H9 (cell line): Measurements from ENCODE around the gene ERCC5. TPM values are rescaled to one million over a fixed set of nuclear protein-coding genes. Genes with fewer than 3 reads are reported as not detected.

Source experiments
- DNase-seq: peaks from one replicate; pipeline ENCODE4 v3.0.0-alpha.2; 2017
- H2AFZ ChIP-seq: one replicate; pipeline ENCODE4 v1.6.1; 2013; ENCODE audit warnings: mild to moderate bottlenecking, low read length, control low read depth, moderate library complexity
- H2AK5ac ChIP-seq: 2 replicates; pipeline ENCODE4 v1.6.1; 2013; ENCODE audit warnings: low read length, control low read depth, mixed read lengths; ENCODE audit not compliant: insufficient read length
- H2BK120ac ChIP-seq: one replicate; pipeline ENCODE4 v1.6.1; 2013; ENCODE audit warnings: low read depth, mild to moderate bottlenecking, low read length, control low read depth, inconsistent platforms; ENCODE audit not compliant: poor library complexity, severe bottlenecking
- H2BK12ac ChIP-seq: 2 replicates; pipeline ENCODE4 v1.6.1; 2013; ENCODE audit warnings: low read length, control low read depth, mixed read lengths, low read depth; ENCODE audit not compliant: insufficient read length
- H2BK15ac ChIP-seq: 2 replicates; pipeline ENCODE4 v1.6.1; 2013; ENCODE audit warnings: low read depth, low read length, control low read depth
- H2BK20ac ChIP-seq: one replicate; pipeline ENCODE4 v1.6.1; 2013; ENCODE audit warnings: low read depth, mild to moderate bottlenecking, low read length, control low read depth, inconsistent platforms; ENCODE audit not compliant: poor library complexity, severe bottlenecking
- H2BK5ac ChIP-seq: 2 replicates; pipeline ENCODE4 v1.6.1; 2013; ENCODE audit warnings: low read length, control low read depth, mixed read lengths; ENCODE audit not compliant: insufficient read length
- H3K14ac ChIP-seq: 2 replicates; pipeline ENCODE4 v1.6.1; 2013; ENCODE audit warnings: low read length, control low read depth; ENCODE audit not compliant: insufficient read depth
- H3K18ac ChIP-seq: 2 replicates; pipeline ENCODE4 v1.6.1; 2013; ENCODE audit warnings: low read depth, mild to moderate bottlenecking, mixed read lengths, low read length, control low read depth; ENCODE audit not compliant: insufficient read length
- H3K23ac ChIP-seq: 2 replicates; pipeline ENCODE4 v1.6.1; 2013; ENCODE audit warnings: low read length, control low read depth, mixed read lengths, low read depth; ENCODE audit not compliant: insufficient read length
- H3K23me2 ChIP-seq: 2 replicates; pipeline ENCODE4 v1.6.1; 2013; ENCODE audit warnings: low read depth, mild to moderate bottlenecking, mixed read lengths, low read length, control low read depth; ENCODE audit not compliant: insufficient read length, poor library complexity, severe bottlenecking
- H3K27ac ChIP-seq: 2 replicates; pipeline ENCODE4 v1.5.1; 2013; ENCODE audit warnings: low read length, control low read depth, mixed read lengths, low read depth; ENCODE audit not compliant: insufficient read length
- H3K27me3 ChIP-seq: 2 replicates; pipeline ENCODE4 v1.6.1; 2013; ENCODE audit warnings: low read length, control low read depth, inconsistent platforms; ENCODE audit not compliant: insufficient read depth
- H3K4ac ChIP-seq: 2 replicates; pipeline ENCODE4 v1.6.1; 2013; ENCODE audit warnings: low read depth, mild to moderate bottlenecking, control low read depth, inconsistent platforms, low read length, moderate library complexity
- H3K4me1 ChIP-seq: 2 replicates; pipeline ENCODE4 v1.6.1; 2013; ENCODE audit warnings: low read length, control low read depth, inconsistent platforms; ENCODE audit not compliant: insufficient read depth
- H3K4me2 ChIP-seq: 2 replicates; pipeline ENCODE4 v1.6.1; 2013; ENCODE audit warnings: low read length, control low read depth, mixed read lengths; ENCODE audit not compliant: insufficient read length, insufficient read depth
- H3K56ac ChIP-seq: 2 replicates; pipeline ENCODE4 v1.6.1; 2013; ENCODE audit warnings: low read depth, mild to moderate bottlenecking, mixed read lengths, low read length, control low read depth; ENCODE audit not compliant: insufficient read length
- H3K79me1 ChIP-seq: 2 replicates; pipeline ENCODE4 v1.6.1; 2013; ENCODE audit warnings: low read depth, mild to moderate bottlenecking, moderate library complexity, low read length, control low read depth, inconsistent platforms; ENCODE audit not compliant: insufficient read depth, poor library complexity, severe bottlenecking
- H3K79me2 ChIP-seq: 2 replicates; pipeline ENCODE4 v1.6.1; 2013; ENCODE audit warnings: low read length, control low read depth, inconsistent platforms; ENCODE audit not compliant: insufficient read depth
- H3K9ac ChIP-seq: 2 replicates; pipeline ENCODE4 v1.6.1; 2013; ENCODE audit warnings: low read length, control low read depth, mixed read lengths; ENCODE audit not compliant: insufficient read length; ENCODE audit errors: extremely low read depth
- H3K9me3 ChIP-seq: one replicate; pipeline ENCODE4 v1.6.1; 2013; ENCODE audit warnings: low read depth, low read length, inconsistent platforms; ENCODE audit not compliant: control insufficient read depth
- H3T11ph ChIP-seq: one replicate; pipeline ENCODE4 v1.6.1; 2013; ENCODE audit warnings: mild to moderate bottlenecking, low read length, control low read depth, inconsistent platforms
- H4K20me1 ChIP-seq: one replicate; pipeline ENCODE4 v1.6.1; 2013; ENCODE audit not compliant: control insufficient read depth, insufficient read length, insufficient read depth
- H4K5ac ChIP-seq: 2 replicates; pipeline ENCODE4 v1.6.1; 2013; ENCODE audit warnings: low read depth, mild to moderate bottlenecking, mixed read lengths, low read length, control low read depth; ENCODE audit not compliant: insufficient read length
- H4K8ac ChIP-seq: replicated peaks from 2 replicates; pipeline ENCODE4 v1.6.1; 2013; ENCODE audit warnings: low read length, control low read depth, mixed read lengths, low read depth; ENCODE audit not compliant: insufficient read length
- H4K91ac ChIP-seq: 2 replicates; pipeline ENCODE4 v1.6.1; 2013; ENCODE audit warnings: low read depth, mild to moderate bottlenecking, moderate library complexity, mixed read lengths, low read length, control low read depth; ENCODE audit not compliant: insufficient read length
- H3K27ac Mint-ChIP-seq, 3 experiments: 2 replicates in 2 of 3; 3 replicates in 1 of 3; pipeline ENCODE4 v1.8.0; 2020 to 2021; ENCODE audit warnings: mixed read lengths in 3 of 3, mild to moderate bottlenecking in 1 of 3, moderate library complexity in 1 of 3
- H3K27me3 Mint-ChIP-seq: 2 replicates; pipeline ENCODE4 v1.8.0; 2021; ENCODE audit warnings: low read depth, mild to moderate bottlenecking, moderate library complexity, mixed read lengths
- H3K36me3 Mint-ChIP-seq, 3 experiments: 2 replicates in 2 of 3; 3 replicates in 1 of 3; pipeline ENCODE4 v1.8.0; 2020 to 2021; ENCODE audit warnings: low read depth in 3 of 3, mixed read lengths in 3 of 3; ENCODE audit not compliant: insufficient read depth in 1 of 3
- H3K4me1 Mint-ChIP-seq, 2 experiments: 2 replicates each; pipeline ENCODE4 v1.8.0; 2020; ENCODE audit warnings: mixed read lengths in 2 of 2
- H3K4me3 Mint-ChIP-seq, 2 experiments: 2 replicates in 1 of 2; 3 replicates in 1 of 2; pipeline ENCODE4 v1.8.0; 2020 to 2021; ENCODE audit warnings: mild to moderate bottlenecking in 2 of 2, mixed read lengths in 2 of 2, moderate library complexity in 1 of 2
- H3K9me3 Mint-ChIP-seq, 2 experiments: 2 replicates in 1 of 2; 3 replicates in 1 of 2; pipeline ENCODE4 v1.8.0; 2020; ENCODE audit warnings: mild to moderate bottlenecking in 2 of 2, mixed read lengths in 2 of 2, moderate library complexity in 1 of 2
- CTCF ChIP-seq: fragments of 200-600 bp; sonication (generic); conservative IDR thresholded peaks from 3 replicates; pipeline ENCODE4 v1.8.0; 2021; ENCODE audit warnings: antibody characterized with exemption, mild to moderate bottlenecking
- WGBS: extraction: QIAGEN DNeasy Blood & Tissue Kit; methylation state at CpG from one replicate; pipeline ENCODE4 v1.1.7; 2013; ENCODE audit warnings: missing lambda C conversion rate, low lambda C conversion rate, mixed read lengths; ENCODE audit not compliant: insufficient read length; ENCODE audit errors: extremely low coverage; 5-methylcytosine and 5-hydroxymethylcytosine counted together
- total RNA-seq: library from RNA; stranded (reverse); gene quantifications from 2 replicates; pipeline ENCODE4 v1.2.1, GENCODE V29; 2021

The ERCC5 gene
- total RNA-seq, 1 experiment from 2014 or later = 26.8 TPM

GRCh38 chr13:102856557-102856956 is 10.7 kb downstream of the ERCC5 start:
- Histone ChIP-seq H4K20me1 (no peaks in the 10 kb centered on the region), H3K4ac (no peak overlapping the region), H3K4me1 (no peaks in the 10 kb centered on the region), H3K23ac (no peak overlapping the region), H3K9ac (no peak overlapping the region), H2BK120ac (no peak overlapping the region), H3K18ac (no peak overlapping the region), H2BK5ac (no peak overlapping the region), H3K56ac (no peak overlapping the region), H3K23me2 (no peaks in the 10 kb centered on the region), H3K4me2 (no peak overlapping the region), H3K27ac (no peak overlapping the region), H3K14ac (no peak overlapping the region), H2AFZ (no peak overlapping the region), H2AK5ac (no peak overlapping the region), H4K91ac (no peak overlapping the region), H2BK12ac (no peak overlapping the region), H3K27me3 (no peaks in the 10 kb centered on the region), H2BK20ac (no peak overlapping the region), H3T11ph (no peak overlapping the region), H3K9me3 (no peaks in the 10 kb centered on the region), H3K79me2 (no peaks in the 10 kb centered on the region), H2BK15ac (no peak overlapping the region), H4K5ac (no peak overlapping the region), H4K8ac (no peak overlapping the region), H3K79me1 (no peaks in the 10 kb centered on the region)
- H3K27me3 Mint-ChIP-seq = no peaks in the 10 kb centered on the region
- peaks cover 0 to 37% (median 31%) of the 10 kb centered on the region in 3 experiments; a peak in 6 of 7 replicates for H3K36me3 Mint-ChIP-seq
- no peak for TF ChIP-seq CTCF
- no peak overlapping the region for H3K27ac Mint-ChIP-seq
- no CpG with 5 or more reads among the region's 6 CpGs for WGBS
- no peaks in the 10 kb centered on the region for H3K4me1 Mint-ChIP-seq
- DNase-seq = no peak
- no peak overlapping the region for H3K4me3 Mint-ChIP-seq
- no peaks in the 10 kb centered on the region for H3K9me3 Mint-ChIP-seq
